Stimulated activated CD4-positive, alpha-beta T cell treated with anti-CD3 and anti-CD28 coated beads, TNF-alpha, amount 100 ng/mL, for 48 hours (primary cell): Measurements from ENCODE around the gene COL27A1.
A peak's percentile ranks its signal among the peaks of the same experiment; 100 is the strongest.
"Not testable (repeated sequence)": the region's sequence is repeated elsewhere in the genome, so short reads cannot be mapped to it uniquely, and the experiment has no call there.

Experiments
- DNase-seq, 3 donors: peaks; one replicate each; pipeline ENCODE4 v3.0.0-alpha.2; 2020; ENCODE audit warnings: low read depth in 3 of 3

Gene COL27A1

DNA sequence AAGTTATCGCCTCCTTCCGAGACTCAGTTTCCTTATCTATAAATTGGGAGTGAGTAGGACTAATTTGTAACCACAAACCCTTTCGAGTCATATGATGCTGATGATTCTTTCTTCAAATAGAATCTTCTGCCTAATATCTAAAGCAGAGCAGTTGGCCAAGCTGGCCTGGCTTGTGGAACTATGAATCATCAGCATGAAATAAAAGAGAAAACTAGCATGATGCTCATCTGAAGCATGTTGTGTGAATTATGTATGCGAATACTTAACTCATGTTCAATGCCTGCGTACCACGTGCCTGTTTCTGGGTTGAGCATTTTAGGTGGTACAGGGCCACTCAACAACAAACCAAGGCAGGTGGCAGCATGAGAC is 152.5 kb downstream of the COL27A1 start:
- no peak for DNase-seq

DNA sequence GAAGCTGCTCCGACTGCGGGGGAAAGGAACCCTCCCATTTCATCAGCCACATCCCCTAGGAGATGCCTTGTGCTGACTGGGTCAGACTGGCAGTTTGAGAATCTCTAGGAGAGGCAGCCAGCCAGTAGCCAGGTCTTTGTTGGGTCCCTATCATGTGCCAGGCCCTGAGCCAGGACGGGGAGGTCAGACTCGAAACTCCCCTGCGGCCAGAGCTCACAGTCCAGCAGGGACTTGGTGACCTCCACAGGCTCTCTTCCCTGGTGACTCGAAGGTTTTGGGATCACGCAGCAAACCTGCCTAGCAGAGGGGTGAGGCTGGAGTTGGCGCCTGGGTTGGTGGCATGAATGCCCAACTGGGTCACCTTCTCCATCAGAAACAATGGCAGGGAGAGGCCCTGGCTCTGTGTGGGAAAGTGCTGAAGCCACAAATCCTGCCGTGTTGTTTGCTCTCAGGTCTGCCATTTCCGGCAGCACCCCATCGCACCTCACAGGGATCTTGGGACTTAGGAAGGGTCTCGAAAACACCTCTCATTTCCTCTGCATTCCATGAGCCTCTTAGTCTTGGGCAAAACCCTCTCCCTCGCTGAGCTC is 153.1 kb downstream of the COL27A1 start:
- no peak for DNase-seq

DNA sequence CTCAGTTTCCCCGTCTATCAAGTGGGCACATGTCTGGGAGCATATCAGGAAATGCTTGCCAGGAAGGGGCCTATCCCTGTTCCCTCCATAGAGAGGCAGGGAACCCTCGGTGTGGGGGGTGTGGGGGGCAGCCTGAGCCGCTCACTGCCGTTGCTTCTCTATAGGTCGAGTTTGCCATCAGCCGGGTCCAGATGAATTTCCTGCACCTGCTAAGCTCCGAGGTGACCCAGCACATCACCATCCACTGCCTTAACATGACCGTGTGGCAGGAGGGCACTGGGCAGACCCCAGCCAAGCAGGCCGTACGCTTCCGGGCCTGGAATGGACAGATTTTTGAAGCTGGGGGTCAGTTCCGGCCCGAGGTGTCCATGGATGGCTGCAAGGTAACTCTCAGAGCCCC is 153.8 kb downstream of the COL27A1 start:
- DNase-seq = no peak

DNA sequence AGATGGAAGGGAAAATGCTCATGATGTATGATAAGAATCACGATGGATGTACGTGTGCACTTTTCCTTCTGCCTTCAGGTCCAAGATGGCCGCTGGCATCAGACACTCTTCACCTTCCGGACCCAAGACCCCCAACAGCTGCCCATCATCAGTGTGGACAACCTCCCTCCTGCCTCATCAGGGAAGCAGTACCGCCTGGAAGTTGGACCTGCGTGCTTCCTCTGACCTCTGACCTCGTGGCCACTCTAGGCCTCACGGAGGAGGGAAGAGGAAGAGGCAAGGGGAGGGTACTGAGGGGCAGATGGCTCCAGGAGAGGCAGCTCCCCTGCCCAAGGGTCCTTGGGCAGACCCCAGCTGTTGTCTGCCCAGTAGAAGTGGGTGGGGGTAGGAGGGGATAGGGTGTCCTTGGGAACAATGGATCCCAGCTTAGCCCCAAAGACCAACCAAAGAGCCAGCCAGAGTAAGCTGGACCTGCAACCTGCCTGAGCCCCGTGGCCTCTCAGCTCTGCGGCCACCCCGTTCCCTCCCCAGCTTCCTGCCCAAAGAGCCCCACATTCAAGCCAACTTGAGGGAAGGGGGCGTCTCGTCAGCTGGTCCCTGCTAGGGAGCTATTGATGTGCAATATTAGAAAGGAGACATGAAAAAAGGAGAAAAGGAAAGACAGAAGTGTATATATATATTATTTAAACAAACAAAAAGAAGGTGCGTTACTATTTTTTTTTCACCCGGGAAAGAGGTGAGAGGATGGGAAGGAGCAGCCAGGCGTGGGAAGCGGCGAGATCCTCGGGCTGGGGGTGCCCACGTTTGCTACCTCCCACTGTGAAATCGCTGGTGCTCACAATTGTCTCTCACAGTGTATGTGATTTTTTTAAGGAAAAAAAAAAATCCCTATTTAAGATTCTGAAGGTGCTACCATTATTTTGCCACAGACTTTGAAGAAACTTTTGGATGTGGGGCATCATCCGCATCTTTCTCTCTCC is 155.4 kb downstream of the COL27A1 start:
- DNase-seq = no peak

DNA sequence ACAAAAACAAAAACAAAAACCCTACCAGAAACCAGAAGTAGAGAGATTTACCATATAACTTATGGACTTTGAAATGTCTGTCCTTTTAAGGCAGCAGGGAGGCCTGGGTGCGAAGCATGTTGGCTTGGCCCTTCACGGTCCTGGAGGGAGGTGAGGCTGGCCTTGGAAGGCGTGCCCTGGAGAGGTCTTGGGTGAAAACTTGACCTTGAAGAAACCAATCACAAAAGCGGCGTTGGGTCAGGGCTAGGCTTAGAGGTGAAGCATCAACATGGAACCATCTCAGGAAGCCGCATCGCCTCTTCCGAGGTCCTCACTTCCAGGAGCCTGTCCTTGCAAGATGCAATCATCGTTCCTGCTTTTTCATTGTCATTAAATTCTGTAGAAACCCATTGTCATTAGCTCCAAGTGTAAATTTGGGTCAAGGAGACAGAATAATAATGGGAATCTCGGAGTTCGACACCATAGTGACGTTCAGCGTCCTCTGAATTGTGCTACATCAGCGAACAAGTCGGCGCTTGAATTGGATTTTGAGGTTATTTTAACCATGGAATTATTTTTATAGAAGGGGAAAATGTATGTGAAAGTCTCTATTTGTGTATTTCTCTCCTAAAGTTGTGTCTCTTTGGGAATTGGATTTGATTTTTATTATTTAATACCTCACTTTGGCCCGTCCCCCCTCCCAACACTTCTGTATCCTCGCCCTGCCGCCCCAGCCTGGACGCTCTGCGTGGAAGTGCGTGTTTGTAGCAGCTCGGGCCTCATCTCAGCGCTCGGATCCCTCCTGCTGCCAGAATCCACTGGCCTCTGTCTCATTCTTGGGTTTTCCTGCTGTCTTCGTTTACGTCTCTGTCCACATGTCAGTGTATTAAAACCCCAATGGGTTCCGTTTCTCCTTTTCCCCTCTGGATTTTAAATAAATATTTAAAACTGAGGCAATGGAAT is 156.5 kb downstream of the COL27A1 start:
- no peak for DNase-seq

DNA sequence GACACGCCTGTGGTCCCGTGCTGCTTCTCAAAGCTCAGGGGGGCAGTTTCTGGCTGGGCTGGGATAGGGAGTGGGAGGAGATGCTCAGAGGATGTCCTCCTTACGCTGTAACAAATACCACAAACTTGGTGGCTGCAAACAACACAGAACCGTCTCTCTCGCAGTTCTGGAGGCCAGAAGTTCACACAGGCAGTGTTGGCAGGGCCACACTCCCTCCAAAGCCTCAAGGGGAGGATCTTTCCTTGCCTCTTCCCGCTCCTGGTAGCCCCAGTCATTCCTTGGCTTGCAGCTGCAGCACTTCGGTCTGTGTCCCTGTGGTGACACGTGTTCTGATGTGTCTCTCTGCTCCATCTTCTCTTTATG is 157.2 kb downstream of the COL27A1 start:
- no peak for DNase-seq

DNA sequence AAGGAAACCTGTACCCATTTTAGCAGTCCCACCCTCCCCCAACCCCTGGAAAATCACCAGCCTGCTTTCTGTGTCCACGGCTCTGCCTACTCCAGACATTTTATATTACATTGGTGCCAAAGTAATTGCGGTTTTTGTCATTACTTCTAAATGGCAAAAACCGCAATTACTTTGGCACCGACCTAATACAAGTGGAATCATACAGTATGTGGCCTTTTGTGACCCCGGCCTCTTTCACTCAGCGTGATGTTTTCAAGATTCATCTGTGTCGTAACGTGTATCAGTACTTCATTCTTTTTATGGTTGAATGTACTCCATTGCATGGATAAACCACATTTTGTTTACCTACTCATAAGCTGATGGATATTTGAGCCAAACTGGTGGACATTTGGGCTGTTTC is 157.8 kb downstream of the COL27A1 start:
- DNase-seq = no peak

DNA sequence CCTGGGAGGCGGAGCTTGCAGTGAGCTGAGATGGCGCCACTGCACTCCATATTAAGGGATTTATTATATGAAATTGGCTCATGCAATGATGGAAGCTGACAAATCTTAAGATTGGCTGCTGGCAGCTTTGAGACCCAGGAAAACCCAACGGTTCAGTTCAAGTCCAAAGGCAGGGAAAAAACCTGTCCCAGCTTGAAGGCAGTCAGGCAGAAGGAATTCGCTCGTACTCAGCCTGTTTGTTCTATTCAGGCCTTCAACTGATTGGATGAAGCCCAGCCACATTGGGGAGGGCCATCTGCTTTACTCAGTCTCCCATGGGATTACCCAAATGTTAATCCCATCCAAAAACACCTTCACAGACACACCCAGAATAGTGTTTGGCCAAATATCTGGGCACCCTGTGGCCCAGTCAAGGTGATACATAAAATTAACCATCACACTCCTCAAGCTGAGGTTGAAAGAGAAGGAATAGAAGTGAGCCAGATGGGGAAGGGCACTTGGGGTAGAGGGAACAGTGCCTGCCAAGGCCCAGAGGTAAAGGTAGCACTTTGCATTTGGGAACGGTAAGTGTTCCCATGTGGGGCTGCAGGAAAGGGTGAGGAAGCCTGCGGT is 159.0 kb downstream of the COL27A1 start:
- DNase-seq = no peak

DNA sequence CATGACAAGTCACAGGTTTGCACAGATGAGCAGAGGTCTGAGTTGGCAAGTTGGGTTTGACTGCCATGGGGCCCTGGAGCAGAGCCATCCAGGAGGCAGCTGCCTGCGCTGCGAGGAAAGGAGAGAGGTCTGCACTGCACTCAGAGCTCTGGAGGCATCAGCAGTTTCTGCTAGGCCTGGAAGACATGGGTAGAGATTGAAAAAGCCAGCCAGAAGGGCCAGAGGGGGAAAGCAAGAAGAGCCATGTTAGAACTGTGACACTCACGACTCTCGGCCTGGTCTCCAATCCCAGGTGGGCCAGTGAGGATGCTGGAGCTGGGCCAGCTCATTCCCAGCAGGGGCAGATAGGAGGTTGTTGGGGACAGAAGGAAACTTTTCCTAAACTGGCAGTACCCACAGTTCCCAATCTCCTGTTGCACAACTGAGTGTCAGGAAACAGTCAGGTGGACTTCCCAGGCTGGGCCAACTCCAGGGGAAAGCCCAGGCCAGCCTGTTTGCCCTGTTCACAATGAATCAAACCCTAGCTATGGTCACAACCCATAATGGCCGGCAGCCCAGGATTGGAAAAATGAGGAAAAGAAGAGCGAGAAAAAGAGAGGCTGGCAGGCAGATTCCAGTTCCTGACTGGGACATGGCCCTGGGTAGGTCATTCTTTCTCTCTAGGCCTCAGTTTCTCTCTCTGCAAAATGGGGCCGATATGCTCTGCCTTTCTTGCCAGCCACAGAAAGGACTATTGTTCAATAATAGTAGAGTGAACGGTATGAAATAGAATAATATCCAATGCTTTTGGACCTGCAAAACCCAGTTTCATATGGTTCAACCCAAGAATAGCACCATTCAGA is 159.8 kb downstream of the COL27A1 start:
- no peak for DNase-seq

DNA sequence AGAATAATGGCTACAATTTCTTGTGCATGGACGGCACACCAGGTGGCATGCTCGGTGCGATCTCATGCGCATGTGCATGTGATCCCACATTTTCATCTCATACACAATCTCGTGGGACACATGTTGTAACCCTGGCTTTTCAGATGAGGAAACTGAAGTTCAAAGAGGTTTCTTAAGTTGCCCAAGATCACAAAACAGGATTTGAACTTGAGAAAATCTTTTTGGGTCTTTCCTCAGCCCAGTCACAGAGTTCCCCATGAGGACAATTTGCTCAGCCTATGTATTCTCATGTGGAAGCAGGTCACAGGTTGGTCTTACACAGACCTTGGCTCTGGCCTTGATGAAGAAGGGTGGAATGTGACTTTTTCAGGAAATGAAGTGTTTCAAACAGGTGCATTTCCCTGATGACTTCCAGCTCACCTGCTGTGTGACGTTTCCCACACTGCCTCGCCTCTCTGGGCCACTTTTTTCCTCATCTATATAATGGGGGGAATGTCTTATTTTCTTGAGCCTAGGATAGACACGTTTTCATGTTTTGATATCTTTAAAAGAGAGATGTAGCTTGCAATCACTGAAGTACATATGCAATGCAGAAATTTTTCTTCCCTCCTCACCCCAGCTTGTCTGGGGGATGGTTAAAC is 160.5 kb downstream of the COL27A1 start:
- DNase-seq = no peak

DNA sequence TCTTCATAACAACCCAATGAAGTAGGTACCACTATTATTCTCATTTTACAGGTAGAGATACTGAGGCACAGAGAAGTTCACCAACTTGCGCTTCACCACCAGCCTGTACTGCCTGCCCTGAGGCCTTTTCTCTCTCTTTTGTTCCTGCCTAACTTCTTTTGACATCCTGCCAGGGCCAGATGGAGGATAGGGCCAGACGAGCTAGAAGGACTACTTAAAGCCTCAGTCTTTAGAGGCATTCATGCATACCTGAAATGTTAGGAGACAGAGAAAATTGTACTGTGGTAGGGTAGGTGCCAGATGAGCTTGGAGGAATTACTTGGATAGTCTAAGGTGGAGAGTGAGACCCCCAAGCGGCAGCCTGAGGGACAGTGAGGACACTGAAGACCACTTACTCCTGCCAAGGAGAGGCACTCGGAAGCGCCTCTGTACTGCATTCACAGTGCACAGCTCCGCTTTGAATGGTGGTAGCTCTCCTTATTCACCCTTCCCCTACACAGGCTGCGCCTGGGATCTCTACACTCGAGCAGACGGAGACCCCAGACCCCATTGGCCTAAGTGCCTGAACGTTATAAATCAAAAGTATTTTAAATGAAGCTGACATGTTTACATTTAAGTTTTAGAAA is 161.4 kb downstream of the COL27A1 start:
- DNase-seq = no peak

DNA sequence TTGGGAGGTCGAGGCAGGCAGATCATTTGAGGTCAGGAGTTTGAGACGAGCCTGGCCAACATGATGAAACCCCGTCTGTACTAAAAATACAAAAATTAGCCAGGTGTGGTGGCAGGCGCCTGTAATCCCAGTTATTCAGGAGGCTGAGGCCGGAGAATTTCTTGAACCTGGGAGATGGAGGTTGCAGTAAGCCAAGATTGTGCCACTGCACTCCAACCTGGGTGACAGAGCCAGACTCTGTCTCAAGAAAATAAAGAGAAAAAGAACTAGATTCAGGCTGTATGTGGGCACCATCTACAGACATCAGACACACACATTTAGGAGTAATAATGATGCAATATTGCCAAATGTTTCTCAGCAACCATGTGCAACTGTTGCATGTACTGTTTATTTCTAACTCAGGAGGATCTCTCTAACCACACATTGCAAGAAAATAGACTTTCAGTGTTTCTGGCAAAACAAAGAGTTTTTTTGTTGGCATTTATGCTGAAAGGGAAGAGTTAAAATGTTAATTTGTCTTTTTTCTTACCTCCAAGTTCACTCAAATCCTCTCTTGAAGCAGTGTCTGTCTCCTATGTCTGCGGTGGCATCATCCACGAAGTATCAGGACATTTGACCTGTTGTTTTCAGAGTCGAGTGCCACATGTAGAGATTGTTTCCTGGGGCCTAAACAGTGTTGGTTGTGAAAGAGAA is 162.5 kb downstream of the COL27A1 start:
- no peak for DNase-seq

DNA sequence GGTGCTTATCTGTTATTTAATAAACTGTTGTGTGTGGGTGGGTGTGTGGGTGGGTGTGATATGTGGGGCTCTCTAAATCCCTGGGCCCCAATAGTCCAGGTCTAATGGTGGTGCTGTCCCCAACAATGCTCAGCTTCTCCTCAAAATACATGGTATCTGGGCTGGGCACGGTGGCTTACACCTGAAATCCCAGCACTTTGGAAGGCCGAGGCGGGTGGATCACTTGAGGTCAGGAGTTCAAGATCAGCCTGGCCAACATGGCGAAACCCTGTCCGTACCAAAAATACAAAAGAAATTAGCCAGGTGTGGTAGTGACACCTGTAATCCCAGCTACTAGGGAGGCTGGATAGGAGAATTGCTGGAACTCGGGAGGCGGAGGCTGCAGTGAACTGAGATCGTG is 163.1 kb downstream of the COL27A1 start:
- DNase-seq = no peak

DNA sequence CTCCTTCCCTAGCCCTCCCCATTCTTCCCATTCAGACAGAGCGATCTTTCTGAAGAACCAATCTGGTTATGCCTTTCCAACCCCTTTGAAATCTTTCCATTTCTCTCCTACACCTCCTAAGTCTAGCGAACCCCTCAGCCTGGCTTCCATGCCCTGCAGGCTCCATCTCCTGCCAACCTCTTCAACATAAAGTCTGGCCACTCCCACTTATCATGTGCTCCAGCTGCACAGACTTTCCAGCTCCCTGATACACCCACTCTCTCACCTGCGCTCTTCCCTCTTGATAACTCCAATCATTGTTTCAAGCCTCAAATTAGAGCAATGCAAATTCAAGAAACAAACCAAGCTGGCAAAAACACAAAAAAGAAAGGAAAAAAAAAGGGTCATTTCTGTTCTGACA is 163.8 kb downstream of the COL27A1 start:
- no peak for DNase-seq

DNA sequence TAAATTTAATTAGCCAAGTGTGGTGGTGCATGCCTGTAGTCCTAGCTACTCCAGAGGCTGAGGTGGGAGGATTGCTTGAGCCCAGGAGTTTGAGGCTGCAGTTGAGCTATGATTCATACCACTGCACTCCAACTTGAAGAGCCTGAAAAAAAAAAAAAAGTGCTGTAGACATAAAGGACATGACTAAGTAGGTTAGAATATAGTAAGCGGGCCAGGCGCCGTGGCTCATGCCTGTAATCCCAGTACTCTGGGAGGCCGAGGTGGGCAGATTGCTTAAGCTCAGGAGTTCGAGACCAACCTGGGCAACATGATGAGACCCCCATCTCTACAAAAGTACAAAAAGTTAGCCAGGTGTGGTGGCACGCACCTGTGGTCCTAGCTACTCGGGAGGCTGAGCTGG is 165.4 kb downstream of the COL27A1 start:
- not testable (repeated sequence) for DNase-seq

DNA sequence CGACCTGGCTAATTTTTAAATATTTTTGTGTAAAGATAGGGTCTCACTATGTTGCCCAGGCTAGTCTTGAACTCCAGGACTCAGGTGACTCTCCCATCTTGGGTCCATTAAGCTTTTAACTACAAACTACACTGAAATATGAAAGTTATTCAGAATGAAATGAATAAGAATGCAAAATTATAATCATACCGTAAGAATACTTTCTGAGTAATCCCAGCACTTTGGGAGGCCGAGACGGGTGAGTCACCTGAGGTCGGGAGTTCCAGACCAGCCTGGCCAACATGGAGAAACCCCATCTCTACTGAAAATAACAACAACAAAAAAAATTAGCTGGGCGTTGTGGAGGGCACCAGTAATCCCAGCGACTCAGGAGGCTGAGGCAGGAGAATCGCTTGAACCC is 166.4 kb downstream of the COL27A1 start:
- DNase-seq = peak in 2 of 3 donors; percentile 30 to 38

DNA sequence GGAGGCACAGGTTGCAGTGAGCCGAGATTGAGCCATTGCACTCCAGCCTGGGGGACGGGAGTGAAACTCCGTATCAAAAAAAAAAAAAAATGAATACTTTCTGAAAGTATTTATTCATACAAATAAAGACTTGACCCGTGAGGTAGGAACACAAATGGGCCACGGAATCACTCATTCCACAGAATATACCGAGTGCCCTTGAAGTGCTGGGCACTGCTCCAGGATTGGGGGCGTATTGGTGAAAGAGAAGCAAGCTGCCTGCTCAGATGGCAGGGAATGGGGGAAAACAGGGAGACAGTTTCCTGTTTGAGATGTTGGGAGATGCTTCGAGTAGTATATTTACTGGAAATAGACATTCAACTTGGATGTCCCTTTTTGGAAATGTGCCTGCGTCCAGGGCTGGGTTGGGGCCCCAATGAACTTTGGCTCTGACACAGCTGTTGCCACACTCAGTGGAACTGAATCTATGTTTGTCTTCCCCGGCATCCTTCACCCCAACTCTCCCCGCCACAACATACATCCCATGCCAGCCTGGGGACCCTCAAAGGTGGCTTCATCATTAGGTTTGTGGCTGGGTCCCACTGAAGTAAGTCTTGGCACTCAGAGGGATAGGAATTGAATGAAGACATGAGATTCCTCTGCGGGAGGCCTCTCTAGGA is 167.0 kb downstream of the COL27A1 start:
- DNase-seq = not testable (repeated sequence)

DNA sequence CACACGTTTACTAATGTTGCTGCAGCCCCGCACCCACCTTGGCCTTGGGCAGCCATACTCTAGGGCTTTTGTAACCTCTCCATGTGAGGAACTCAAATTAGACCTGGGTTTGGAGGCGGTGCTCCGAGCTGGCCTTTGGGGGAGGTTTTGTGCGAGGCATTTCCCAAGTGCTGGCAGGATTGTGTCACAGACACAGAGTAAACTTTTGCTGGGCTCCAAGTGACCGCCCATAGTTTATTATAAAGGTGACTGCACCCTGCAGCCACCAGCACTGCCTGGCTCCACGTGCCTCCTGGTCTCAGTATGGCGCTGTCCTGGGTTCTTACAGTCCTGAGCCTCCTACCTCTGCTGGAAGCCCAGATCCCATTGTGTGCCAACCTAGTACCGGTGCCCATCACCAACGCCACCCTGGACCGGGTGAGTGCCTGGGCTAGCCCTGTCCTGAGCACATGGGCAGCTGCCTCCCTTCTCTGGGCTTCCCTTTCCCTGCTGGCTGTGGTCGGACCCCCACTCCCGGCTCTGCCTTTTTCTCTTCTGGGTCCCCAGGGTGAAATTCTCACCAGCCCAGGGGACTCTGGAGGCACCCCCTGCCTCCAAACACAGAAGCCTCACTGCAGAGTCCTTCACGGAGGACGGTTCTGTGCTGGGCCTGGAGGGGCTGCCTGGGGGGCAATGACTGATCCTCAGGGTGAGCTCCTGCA is 167.6 kb downstream of the COL27A1 start, which contains the start of gene ORM1:
ORM1 (plus strand) TSS at position 268 of the 701 bp plus-strand sequence; CDS start at position 304, 36 bp downstream.
- not testable (repeated sequence) for DNase-seq
